ENCODE results near the gene IFNL2.
A peak's percentile ranks its signal among the peaks of the same experiment; 100 is the strongest.
"Not testable (repeated sequence)": the region's sequence is repeated elsewhere in the genome, so short reads cannot be mapped to it uniquely, and the experiment has no call there.

The IFNL2 gene

GRCh38 chr19:39268085-39268484 lies at the start of gene IFNL2:
Gene IFNL2 (plus strand): TSS chr19:39268396. CDS start chr19:39268569, 173 bp downstream.
- H3K9me3 ChIP-seq (ENCODE audit: severe bottlenecking); H3K4me3 ChIP-seq (ENCODE audit: low read depth, low read length); H3K27ac ChIP-seq; DNase-seq; H3K27me3 ChIP-seq (ENCODE audit: insufficient read depth, low read depth, severe bottlenecking); H3K36me3 ChIP-seq: not testable (repeated sequence)

- not testable (repeated sequence) for H3K9me3 ChIP-seq (ENCODE audit: severe bottlenecking); H3K27me3 ChIP-seq (ENCODE audit: insufficient read depth, low read depth, severe bottlenecking); H3K4me3 ChIP-seq (ENCODE audit: low read depth, low read length); H3K27ac ChIP-seq; H3K36me3 ChIP-seq; DNase-seq
Measured at GRCh38 chr19:39219108-39219507, 49.1 kb upstream of the IFNL2 start.

GRCh38 chr19:39223703-39224279 lies 44.4 kb upstream of the IFNL2 start:
- H3K4me3 ChIP-seq (ENCODE audit: low read depth, low read length), result no peak overlapping the region
- H3K36me3 ChIP-seq, result no peaks in the 10 kb centered on the region
- DNase-seq, result no peak
- no peaks in the 10 kb centered on the region for H3K27me3 ChIP-seq (ENCODE audit: insufficient read depth, low read depth, severe bottlenecking)
- H3K27ac ChIP-seq, result no peak overlapping the region
- TF ChIP-seq CTCF (IDR thresholded peaks at IDR 0.05; ENCODE audit: low read depth, low read length), result no peak
- no peaks in the 10 kb centered on the region for H3K9me3 ChIP-seq (ENCODE audit: severe bottlenecking)

GRCh38 chr19:39224910-39225309 lies 43.3 kb upstream of the IFNL2 start:
- H3K36me3 ChIP-seq, result no peaks in the 10 kb centered on the region
- DNase-seq, result no peak
- H3K27ac ChIP-seq, result no peak overlapping the region
- H3K27me3 ChIP-seq (ENCODE audit: insufficient read depth, low read depth, severe bottlenecking), result no peaks in the 10 kb centered on the region
- no peaks in the 10 kb centered on the region for H3K9me3 ChIP-seq (ENCODE audit: severe bottlenecking)
- no peak overlapping the region for H3K4me3 ChIP-seq (ENCODE audit: low read depth, low read length)
- TF ChIP-seq CTCF (IDR thresholded peaks at IDR 0.05; ENCODE audit: low read depth, low read length), result peak; percentile 39

GRCh38 chr19:39230096-39230764 lies 38.0 kb upstream of the IFNL2 start:
- DNase-seq, result no peak
- TF ChIP-seq CTCF (IDR thresholded peaks at IDR 0.05; ENCODE audit: low read depth, low read length), result no peak
- H3K9me3 ChIP-seq (ENCODE audit: severe bottlenecking), result no peaks in the 10 kb centered on the region
- H3K27me3 ChIP-seq (ENCODE audit: insufficient read depth, low read depth, severe bottlenecking), result no peaks in the 10 kb centered on the region
- H3K36me3 ChIP-seq, result no peaks in the 10 kb centered on the region
- no peak overlapping the region for H3K27ac ChIP-seq
- H3K4me3 ChIP-seq (ENCODE audit: low read depth, low read length), result no peak overlapping the region

GRCh38 chr19:39232708-39233107 lies 35.5 kb upstream of the IFNL2 start:
- H3K4me3 ChIP-seq (ENCODE audit: low read depth, low read length), result no peak overlapping the region
- no peak for TF ChIP-seq CTCF (IDR thresholded peaks at IDR 0.05; ENCODE audit: low read depth, low read length)
- no peaks in the 10 kb centered on the region for H3K27me3 ChIP-seq (ENCODE audit: insufficient read depth, low read depth, severe bottlenecking)

GRCh38 chr19:39236527-39236926 lies 31.7 kb upstream of the IFNL2 start:
- no peak for DNase-seq
- H3K27me3 ChIP-seq (ENCODE audit: insufficient read depth, low read depth, severe bottlenecking), result no peaks in the 10 kb centered on the region
- H3K27ac ChIP-seq, result no peak overlapping the region
- no peak overlapping the region for H3K4me3 ChIP-seq (ENCODE audit: low read depth, low read length)
- no peaks in the 10 kb centered on the region for H3K9me3 ChIP-seq (ENCODE audit: severe bottlenecking)
- TF ChIP-seq CTCF (IDR thresholded peaks at IDR 0.05; ENCODE audit: low read depth, low read length), result no peak
- H3K36me3 ChIP-seq, result no peaks in the 10 kb centered on the region

More at GRCh38 chr19:39232708-39233107, 35.5 kb upstream of the IFNL2 start:
- no peak for DNase-seq
- no peaks in the 10 kb centered on the region for H3K36me3 ChIP-seq
- H3K9me3 ChIP-seq (ENCODE audit: severe bottlenecking), result no peaks in the 10 kb centered on the region
- H3K27ac ChIP-seq, result no peak overlapping the region

All from WERI-Rb-1 (cell line).